Hematopoietic multipotent progenitor cell (in vitro differentiated cells): ENCODE measurements around the gene CCDC116. TPM values are rescaled to one million over a fixed set of nuclear protein-coding genes. Genes with fewer than 3 reads are reported as not detected.

Experiments used
- DNase-seq, 3 donors: peaks; one replicate each; pipeline ENCODE4 v3.0.0-alpha.2; 2011 to 2015; ENCODE audit warnings: low read depth in 2 of 3, low spot score in 2 of 3
- total RNA-seq: library from RNA; depleted of rRNA; stranded (reverse); fragments of >200 nt; gene quantifications from one replicate; pipeline ENCODE4 v1.2.3, GENCODE V29; 2012

The CCDC116 gene
- total RNA-seq, 1 donor, result 0.27 TPM

DNA sequence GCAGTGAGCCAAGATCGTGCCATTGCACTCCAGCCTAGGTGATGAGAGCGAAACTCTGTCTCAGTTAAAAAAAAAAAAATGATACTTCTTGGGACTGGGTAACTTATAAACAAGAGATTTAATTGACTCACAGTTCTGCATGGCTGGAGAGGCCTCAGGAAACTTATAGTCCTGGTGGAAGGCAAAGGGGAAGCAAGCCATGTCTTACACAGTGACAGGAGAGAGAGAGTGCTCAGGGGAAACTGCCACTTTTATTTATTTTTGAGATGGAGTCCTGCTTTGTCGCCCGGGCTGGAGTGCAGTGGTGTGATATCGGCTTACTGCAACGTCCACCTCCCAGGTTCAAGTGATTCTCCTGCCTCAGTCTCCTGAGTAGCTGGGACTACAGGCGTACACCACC, 17.7 kb downstream of the CCDC116 start:
- DNase-seq, result no peak

GRCh38 chr22:21650823-21651520, 18.4 kb downstream of the CCDC116 start:
- DNase-seq, result no peak

DNA sequence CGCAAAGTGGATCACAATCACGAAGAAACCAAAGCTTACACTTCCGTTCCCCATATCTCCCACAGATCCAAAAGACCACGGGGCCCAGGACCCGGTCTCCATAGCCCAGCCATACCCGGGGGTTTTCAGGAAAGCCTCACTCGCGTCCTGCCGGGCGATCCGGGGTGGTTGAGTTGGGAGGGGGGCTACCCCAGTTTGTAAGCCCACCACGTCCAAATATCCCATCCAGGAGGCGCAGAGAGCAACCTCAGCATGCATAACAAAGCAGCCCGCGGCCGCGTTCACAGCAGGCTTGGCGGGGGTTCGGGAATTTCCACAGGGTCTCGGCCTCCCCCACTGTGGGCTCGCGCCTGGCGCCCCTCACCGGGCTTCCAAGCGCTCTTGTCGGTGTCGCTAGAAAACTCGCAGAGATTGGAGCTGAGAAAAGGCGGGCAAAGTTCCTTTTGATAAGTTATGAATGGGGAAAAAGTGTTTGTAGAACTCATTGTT, 19.0 kb downstream of the CCDC116 start:
- DNase-seq, result no peak

- DNase-seq, result peak in 2 of 3 donors; percentile 85 to 90
These were observed 19.5 kb downstream of the CCDC116 start for GRCh38 chr22:21652010-21652546.

- no peak for DNase-seq
These were observed 20.3 kb downstream of the CCDC116 start for GRCh38 chr22:21652547-21653545.

- no peak for DNase-seq
These were observed 24.4 kb downstream of the CCDC116 start for GRCh38 chr22:21657020-21657359.

DNA sequence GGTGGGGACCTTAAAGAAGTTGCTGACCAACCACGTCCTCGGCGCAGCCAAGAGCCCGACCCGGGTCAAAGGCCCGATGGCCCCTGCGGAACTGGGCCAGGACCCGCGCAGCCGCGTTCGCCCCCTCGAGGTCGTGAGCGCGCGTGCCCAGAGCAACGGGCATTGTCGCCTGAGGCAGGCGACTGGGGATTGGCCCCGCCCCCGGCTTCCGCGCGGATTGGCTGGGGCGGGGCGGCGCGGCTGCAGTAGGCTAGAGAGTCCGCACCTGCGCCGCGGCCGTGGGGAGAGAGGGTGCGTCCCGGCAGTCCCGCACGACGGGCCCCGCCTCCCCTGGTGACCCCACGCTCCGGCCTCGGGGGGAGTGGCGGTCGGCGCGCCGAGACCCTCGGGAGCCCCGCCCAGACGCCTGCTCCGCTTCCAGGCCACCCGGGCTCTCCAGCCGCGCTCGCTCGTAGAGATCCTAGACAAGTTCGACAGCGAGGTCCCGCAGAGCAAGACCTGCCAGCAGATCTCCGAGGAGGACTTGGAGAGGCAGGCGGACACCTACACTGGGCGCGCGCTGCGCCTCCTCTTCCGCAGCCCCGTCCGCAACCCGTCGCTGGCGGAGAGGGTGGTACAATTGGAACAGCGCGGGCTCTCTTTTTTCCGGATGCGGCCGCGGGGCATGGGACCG, 24.9 kb downstream of the CCDC116 start:
- peak in 2 of 3 donors; percentile 74 to 81 for DNase-seq

- no peak for DNase-seq
These were observed 27.4 kb downstream of the CCDC116 start for GRCh38 chr22:21659864-21660525.

- no peak for DNase-seq
These were observed 28.3 kb downstream of the CCDC116 start for GRCh38 chr22:21660904-21661303.

DNA sequence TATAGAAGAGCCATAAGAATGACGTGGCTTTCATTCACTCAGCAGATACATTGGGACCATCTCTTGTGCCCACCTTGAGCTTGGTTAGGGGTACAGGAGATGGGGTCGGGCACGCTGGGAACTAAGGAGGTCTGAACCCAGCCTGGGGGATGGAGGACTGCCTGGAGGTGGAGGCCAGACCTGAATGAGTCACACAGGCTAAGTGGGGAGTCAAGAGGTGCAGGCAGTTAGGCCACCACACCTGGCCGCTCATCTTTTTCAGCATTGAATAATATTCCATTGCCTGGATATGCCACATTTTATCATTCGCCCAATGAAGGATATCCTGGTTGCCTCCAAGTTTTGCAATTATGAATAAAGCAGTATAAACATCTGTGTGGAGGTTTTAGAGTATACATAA, 29.4 kb downstream of the CCDC116 start:
- DNase-seq, result no peak

DNA sequence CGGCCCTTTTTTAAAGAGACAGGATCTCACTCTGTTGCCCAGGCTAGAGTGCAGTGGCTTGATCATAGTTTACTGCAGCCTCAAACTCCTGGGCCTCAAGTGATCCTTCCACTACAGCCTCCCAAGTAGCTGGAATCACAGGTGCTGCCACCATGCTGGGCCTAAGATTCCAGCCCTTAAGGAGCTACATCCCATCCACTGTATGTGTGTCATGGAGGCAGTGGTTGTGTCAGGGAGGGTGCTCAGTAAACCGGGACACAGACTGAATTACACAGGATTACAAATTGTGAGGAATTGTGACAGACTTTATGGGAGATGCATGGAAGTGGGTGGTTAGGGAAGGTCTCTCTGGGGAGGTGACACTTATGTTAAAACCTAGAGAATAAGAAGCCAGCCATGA, 31.2 kb downstream of the CCDC116 start:
- DNase-seq, result no peak

- DNase-seq, result no peak
These were observed 32.7 kb downstream of the CCDC116 start for GRCh38 chr22:21665047-21665851.

GRCh38 chr22:21666786-21667185, 34.2 kb downstream of the CCDC116 start:
- DNase-seq, result no peak

DNA sequence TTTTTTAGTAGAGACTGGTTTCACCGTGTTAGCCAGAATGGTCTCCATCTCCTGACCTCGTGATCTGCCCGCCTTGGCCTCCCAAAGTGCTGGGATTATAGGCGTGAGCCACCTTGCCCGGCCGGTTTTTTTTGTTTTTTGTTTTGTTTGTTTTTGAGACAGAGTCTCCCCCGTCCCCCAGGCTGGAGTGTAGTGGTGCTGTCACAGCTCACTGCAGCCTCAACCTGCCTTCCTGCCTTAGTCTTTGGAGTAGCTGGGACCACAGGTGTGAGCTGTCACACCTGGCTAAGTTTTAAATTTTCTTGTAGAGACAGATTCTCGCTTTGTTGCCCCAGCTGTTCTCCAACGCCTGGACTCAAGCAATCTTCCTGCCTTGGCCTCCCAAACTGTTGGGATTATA, 36.5 kb downstream of the CCDC116 start:
- no peak for DNase-seq

DNA sequence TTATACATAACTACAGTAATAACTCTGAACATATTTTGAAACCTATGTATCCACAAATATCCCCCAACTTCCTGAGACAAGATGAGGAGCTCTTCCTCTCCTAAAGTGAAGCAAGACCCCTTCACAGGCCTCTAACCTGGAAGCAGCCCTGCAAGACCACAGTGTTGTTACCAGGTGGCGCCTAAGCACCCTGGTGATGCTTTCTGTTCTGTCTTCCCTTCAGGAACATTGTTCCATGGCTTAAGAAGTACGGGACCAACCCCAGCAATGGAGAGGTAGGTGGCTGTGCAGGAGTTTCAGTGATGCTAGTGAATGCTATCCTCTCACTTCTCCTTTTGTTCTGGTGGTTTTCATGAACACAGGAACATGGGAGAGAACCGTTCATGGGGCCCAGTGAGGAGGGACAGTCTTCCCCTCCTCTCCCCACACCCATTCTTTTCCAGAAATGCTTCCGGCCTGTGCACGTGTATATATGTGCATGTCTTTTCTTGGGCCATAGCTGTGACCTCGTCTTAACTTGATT, 39.6 kb downstream of the CCDC116 start:
- DNase-seq, result no peak

DNA sequence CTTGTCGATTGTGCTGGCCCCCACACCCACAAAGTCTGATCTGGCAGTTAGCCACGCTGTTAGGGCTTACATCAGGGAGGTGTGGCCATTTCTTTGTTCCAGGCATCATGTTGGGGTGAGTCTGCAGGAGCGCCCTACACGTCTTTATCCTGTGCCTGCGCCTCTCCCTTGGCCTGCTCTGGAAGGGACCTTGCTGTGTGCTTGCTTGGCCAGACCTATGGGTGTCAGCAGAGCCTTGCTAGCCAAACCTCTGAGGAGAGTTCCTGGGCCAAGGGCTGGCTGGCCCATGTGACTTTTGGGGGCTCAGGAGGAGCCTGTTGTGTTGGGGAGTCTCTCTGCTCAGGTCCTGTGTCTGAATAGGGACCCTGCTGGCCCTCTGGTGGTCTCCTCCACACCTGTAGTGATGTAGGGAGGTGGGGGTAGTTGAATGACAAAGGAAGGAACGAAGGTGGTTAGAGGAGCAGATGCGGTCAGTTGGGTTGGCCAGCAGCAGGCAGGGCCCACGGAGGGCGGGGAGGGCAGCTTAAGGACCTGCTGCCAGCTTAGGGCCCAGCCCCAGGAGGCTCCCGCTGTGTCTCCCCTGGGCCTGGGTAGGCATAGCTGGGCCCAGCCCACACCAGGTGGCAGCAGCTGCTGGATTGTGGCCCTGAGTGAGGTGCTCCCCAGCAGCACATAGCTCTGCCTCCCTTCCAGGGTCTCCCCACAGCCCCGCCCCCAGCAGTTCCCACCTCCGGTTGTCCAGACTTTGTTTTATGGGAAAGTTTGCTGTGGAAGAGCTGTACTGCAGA, 41.2 kb downstream of the CCDC116 start:
- DNase-seq, result no peak

- DNase-seq, result no peak
These were observed 42.2 kb downstream of the CCDC116 start for GRCh38 chr22:21674638-21675245.
